Colonic mucosa (tissue), 4 donors: ENCODE results near the gene PDE4D. TPM values are rescaled to one million over a fixed set of nuclear protein-coding genes. Genes with fewer than 3 reads are reported as not detected.

ENCODE experiments used
- DNase-seq: peaks from one replicate; pipeline ENCODE4 v3.0.0-alpha.2; 2020
- H3K27ac ChIP-seq: fragments of 200-600 bp; one replicate; pipeline ENCODE4 v1.8.0; 2021
- H3K27me3 ChIP-seq: fragments of 200-600 bp; one replicate; pipeline ENCODE4 v1.8.0; 2021
- H3K36me3 ChIP-seq: fragments of 200-600 bp; one replicate; pipeline ENCODE4 v1.8.0; 2021
- H3K4me1 ChIP-seq: fragments of 200-600 bp; one replicate; pipeline ENCODE4 v1.8.0; 2021; ENCODE audit warnings: mild to moderate bottlenecking
- H3K4me3 ChIP-seq: fragments of 200-600 bp; one replicate; pipeline ENCODE4 v1.8.0; 2021
- H3K9ac ChIP-seq, 2 donors: one replicate each; pipeline ENCODE4 v1.7.0; 2013; ENCODE audit warnings: control low read depth in 2 of 2, low read depth in 2 of 2, low read length in 2 of 2
- H3K9me3 ChIP-seq: fragments of 200-600 bp; one replicate; pipeline ENCODE4 v1.8.0; 2021
- CTCF ChIP-seq: fragments of 200-600 bp; IDR thresholded peaks from one replicate; pipeline ENCODE4 v1.8.0; 2022; ENCODE audit warnings: antibody characterized with exemption, mild to moderate bottlenecking
- intact Hi-C: fragments of 100-400 bp; cut with DNase I; formaldehyde crosslinking; loops from one replicate; pipeline ENCODE4 v1.14.1; 2022
- total RNA-seq, 2 donors: library from RNA; stranded (reverse); fragmentation: NEBNext Ultra II Directional in 1 of 2; extraction: Animal tissue kit (Norgen Biotek cat#: 25700) in 1 of 2; gene quantifications; one replicate each; pipeline ENCODE4 v1.2.1, GENCODE V29; 2021
- donor health status: healthy.
- donor health status: DM: no; HTN: no; CAD: no.
- donor health status: DM: no; HTN: no; CAD: no.

The PDE4D gene
- total RNA-seq, 2 donors from 2014 or later, result 23.1 to 53.7 TPM

GRCh38 chr5:59919484-59919883 is 26.0 kb upstream of the PDE4D start:
- Histone ChIP-seq H3K36me3 (no peaks in the 10 kb centered on the region), H3K4me3 (no peak overlapping the region), H3K27me3 (no peaks in the 10 kb centered on the region), H3K4me1 (no peaks in the 10 kb centered on the region), H3K9ac (no peak overlapping the region), H3K9me3 (no peaks in the 10 kb centered on the region), H3K27ac (no peak overlapping the region)
- intact Hi-C loops, result no loop called here
- no peak for TF ChIP-seq CTCF
- no peak for DNase-seq

GRCh38 chr5:59917121-59917520 is 23.6 kb upstream of the PDE4D start:
- no peak overlapping the region for H3K9ac ChIP-seq
- no peak for DNase-seq
- no peaks in the 10 kb centered on the region for H3K4me1 ChIP-seq
- H3K27ac ChIP-seq, result no peak overlapping the region
- no peak for TF ChIP-seq CTCF
- no peaks in the 10 kb centered on the region for H3K36me3 ChIP-seq
- no peaks in the 10 kb centered on the region for H3K27me3 ChIP-seq
- no peaks in the 10 kb centered on the region for H3K9me3 ChIP-seq
- intact Hi-C loops, result no loop called here
- H3K4me3 ChIP-seq, result no peak overlapping the region

DNA sequence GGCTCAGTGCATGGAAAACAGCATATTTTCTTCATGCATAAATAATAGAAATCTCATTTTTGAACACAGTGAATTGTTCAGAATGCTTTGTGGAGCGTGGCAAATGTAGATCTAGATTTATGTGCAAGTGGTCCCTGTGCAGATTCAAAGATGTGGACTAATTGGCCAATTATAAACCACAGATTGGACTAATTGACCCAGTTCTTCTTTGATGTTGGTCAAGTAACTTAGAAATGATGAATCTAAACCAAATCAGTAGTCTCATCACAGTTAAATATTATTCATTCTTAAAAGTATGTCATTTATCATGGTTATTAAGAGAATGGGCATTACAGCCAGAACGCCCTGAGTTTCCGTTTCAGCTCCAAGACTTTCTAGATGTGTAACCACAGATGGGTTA is 11.7 kb upstream of the PDE4D start:
- no peak overlapping the region for H3K27ac ChIP-seq
- TF ChIP-seq CTCF, result no peak
- no peaks in the 10 kb centered on the region for H3K9me3 ChIP-seq
- intact Hi-C loops, result no loop called here
- H3K9ac ChIP-seq, result no peak overlapping the region
- no peak for DNase-seq
- H3K4me3 ChIP-seq, result no peak overlapping the region
- H3K27me3 ChIP-seq, result no peaks in the 10 kb centered on the region
- H3K36me3 ChIP-seq, result no peaks in the 10 kb centered on the region
- H3K4me1 ChIP-seq, result no peaks in the 10 kb centered on the region

DNA sequence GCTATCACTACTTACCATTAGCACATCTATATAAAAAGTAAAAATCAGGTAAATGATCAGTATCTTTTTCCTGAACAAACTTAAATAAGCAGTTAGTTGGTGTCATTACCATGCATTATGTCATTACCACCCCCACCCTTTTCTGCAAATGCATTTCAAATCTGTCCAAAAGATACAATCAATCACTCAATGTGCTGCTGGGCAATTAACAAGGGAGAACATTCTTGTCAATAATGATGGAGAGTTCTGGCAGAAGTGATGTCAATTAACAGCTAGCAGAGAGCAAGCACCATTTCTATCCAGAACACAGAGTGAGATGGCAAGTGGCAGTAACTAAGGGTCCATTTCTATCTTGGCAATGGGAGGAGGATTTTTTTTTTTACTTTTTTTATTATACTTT is 3.5 kb upstream of the PDE4D start:
- Histone ChIP-seq H3K27ac (no peak overlapping the region), H3K4me1 (no peaks in the 10 kb centered on the region), H3K9me3 (no peaks in the 10 kb centered on the region), H3K36me3 (no peaks in the 10 kb centered on the region), H3K27me3 (peaks cover 16% of the 10 kb centered on the region), H3K9ac (no peak overlapping the region), H3K4me3 (no peak overlapping the region)
- intact Hi-C loops, result no loop called here
- DNase-seq, result no peak
- TF ChIP-seq CTCF, result no peak

- Histone ChIP-seq H3K27me3 (peaks cover 22% of the 10 kb centered on the region), H3K9ac (no peak overlapping the region), H3K27ac (no peak overlapping the region), H3K4me3 (no peak overlapping the region), H3K4me1 (no peaks in the 10 kb centered on the region), H3K36me3 (no peaks in the 10 kb centered on the region), H3K9me3 (no peaks in the 10 kb centered on the region)
- no peak for DNase-seq
- no peak for TF ChIP-seq CTCF
- intact Hi-C loops, result no loop called here
Observed at GRCh38 chr5:59891962-59892643, 1.4 kb downstream of the PDE4D start.
